SK-N-MC (cell line): Measurements from ENCODE around the gene DHPS.

Experiments
- FOXP2 ChIP-seq: optimal IDR thresholded peaks from 2 replicates; pipeline ENCODE3; 2011; ENCODE audit warnings: mild to moderate bottlenecking, moderate library complexity; ENCODE audit not compliant: insufficient read depth; ENCODE audit errors: extremely low read length, control extremely low read depth
- POLR2AphosphoS5 ChIP-seq: IDR thresholded peaks from 2 replicates; pipeline ENCODE4 v1.6.1; 2012; ENCODE audit warnings: mild to moderate bottlenecking, low read depth, low read length, borderline replicate concordance

- TF ChIP-seq POLR2AphosphoS5 (no peak), FOXP2 (no peak)
These were observed 33.4 kb upstream of the DHPS start for GRCh38 chr19:12715102-12715501.
